Coronary artery (tissue), 2 donors: ENCODE data around the gene GOT1.

Experiments
- DNase-seq: peaks from one replicate; pipeline ENCODE4 v3.0.0-alpha.2; 2017; ENCODE audit warnings: low spot score
- H3K27ac ChIP-seq, 2 donors: fragments of 200-600 bp; sonication (generic); one replicate each; pipeline ENCODE4 v1.5.1; 2016 to 2019
- H3K4me3 ChIP-seq: fragments of 200-600 bp; sonication (generic); 2 replicates; pipeline ENCODE4 v1.5.1; 2016; ENCODE audit warnings: mild to moderate bottlenecking, moderate library complexity
- TF ChIP-seq, protein P1 (sequence below): fragments of 200-600 bp; sonication (generic); IDR thresholded peaks from one replicate; pipeline ENCODE4 v1.5.1; 2019; ENCODE audit warnings: antibody characterized with exemption

Gene GOT1

DNA sequence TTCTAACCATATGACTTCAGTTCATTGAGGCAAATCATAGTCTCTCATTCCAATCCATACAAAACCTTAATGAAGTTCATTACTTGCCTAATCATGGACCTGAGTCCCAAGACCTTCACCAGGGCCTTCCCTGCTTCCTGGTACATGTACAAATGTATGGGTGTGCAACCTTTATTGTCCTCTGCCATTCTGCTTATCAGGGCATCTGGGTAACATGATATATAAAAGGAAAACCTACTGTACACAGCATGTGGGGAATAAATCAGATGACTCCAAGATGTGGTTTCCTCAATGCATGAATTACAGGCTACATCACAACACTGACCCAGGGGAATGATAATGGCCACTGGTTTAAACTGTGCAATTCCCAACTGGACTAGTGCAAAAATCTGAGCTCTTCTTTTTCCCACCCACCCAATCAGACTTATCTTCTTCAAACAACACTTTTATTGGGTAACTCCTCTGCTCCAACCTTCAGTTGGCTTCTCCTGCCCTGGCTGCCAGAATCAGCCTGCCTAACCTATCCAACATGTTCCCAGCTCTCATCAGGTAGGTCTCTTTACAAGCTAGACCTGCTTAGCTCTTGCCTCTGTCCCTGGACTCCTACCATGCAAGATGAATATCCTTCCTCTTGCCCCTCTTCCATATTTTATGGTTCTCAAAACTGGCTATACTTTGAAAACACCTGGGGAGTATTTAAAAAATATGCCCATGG lies 11.4 kb downstream of the GOT1 start:
- TF ChIP-seq, protein P1, sequence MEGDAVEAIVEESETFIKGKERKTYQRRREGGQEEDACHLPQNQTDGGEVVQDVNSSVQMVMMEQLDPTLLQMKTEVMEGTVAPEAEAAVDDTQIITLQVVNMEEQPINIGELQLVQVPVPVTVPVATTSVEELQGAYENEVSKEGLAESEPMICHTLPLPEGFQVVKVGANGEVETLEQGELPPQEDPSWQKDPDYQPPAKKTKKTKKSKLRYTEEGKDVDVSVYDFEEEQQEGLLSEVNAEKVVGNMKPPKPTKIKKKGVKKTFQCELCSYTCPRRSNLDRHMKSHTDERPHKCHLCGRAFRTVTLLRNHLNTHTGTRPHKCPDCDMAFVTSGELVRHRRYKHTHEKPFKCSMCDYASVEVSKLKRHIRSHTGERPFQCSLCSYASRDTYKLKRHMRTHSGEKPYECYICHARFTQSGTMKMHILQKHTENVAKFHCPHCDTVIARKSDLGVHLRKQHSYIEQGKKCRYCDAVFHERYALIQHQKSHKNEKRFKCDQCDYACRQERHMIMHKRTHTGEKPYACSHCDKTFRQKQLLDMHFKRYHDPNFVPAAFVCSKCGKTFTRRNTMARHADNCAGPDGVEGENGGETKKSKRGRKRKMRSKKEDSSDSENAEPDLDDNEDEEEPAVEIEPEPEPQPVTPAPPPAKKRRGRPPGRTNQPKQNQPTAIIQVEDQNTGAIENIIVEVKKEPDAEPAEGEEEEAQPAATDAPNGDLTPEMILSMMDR: no peak
- H3K4me3 ChIP-seq: no peak overlapping the region
- DNase-seq: no peak
- H3K27ac ChIP-seq: no peak overlapping the region

DNA sequence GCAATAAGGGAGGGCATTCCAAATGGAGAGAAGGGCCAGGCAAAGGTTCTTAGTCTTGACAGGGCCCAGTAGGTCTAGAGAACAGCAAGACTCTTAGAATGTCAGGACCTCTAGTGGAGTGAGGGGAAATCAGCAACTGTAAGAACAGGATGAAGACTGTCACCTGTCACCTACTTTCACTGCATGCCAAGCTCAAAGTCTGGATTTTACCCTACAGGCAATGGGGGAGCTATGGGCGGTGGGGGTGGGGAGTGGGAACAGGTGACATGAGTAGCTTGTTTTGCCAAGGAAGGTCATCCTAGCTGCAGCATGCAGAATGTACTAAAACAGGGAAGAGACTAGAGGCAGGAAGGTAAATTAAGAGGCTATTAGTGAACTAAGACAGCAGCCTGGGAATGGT lies 18.3 kb downstream of the GOT1 start:
- no peak for DNase-seq
- Histone ChIP-seq H3K4me3 (no peak overlapping the region), H3K27ac (no peak overlapping the region)
- TF ChIP-seq, protein P1: no peak

DNA sequence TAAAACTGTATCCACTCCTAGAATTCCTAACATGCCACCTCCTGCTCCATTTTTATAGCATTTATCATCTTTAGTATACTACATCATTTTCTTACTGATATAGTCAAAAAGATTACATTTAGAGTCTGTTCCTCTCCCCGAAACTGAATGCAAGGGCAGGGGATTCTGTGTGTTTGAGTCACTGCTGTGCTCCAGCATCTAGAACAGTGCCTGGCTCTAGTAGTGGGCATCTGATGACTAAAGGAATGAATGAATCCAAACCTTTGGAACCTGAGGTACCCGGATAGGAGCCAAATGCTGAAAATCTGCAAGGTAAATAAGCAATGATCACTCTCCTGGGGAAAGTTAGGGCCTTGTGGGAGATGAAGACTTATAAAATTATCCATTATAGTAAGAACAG lies 18.9 kb downstream of the GOT1 start:
- Histone ChIP-seq H3K4me3 (no peak overlapping the region), H3K27ac (no peak overlapping the region)
- TF ChIP-seq, protein P1: no peak
- DNase-seq: no peak

DNA sequence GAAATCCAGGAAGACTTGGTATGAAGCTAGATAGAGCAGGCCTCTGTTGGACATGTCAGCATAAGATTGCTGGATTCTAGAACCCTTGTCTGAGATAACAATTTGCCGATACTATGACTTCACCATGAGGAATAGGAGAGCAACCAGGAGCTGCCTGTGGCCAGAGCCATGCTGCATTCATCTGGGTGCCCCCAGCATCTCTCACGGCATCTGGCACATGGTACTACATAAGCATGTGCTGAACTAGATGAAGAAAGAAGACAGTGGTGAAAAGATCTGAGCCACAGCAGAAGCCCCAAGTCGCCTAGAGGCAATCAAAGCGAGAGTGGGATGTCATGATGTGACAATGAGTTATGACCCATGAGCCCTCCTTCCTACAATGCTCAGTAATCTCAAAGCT lies 19.5 kb downstream of the GOT1 start:
- no peak overlapping the region for H3K27ac ChIP-seq
- no peak for DNase-seq
- TF ChIP-seq, protein P1: no peak
- H3K4me3 ChIP-seq: no peak overlapping the region

DNA sequence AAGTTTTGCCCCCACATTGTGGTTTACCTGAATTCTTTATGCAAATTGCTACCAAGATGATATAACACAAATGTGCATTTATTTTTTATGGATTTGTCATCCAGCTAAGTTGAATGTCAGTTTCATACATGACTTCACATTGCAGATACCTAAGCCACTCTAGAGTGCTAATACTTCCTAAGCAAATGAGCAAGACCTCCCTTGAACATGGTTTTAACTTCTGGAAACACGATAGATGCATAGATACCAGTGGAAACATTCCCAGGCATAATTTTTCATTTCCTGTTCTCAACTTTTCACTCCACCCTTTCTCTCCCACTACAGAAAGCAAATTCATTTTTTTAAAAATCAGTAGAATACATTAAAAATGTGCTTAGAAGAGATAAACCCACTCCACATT lies 20.3 kb downstream of the GOT1 start:
- no peak for DNase-seq
- TF ChIP-seq, protein P1: no peak
- Histone ChIP-seq H3K27ac (no peak overlapping the region), H3K4me3 (no peak overlapping the region)

DNA sequence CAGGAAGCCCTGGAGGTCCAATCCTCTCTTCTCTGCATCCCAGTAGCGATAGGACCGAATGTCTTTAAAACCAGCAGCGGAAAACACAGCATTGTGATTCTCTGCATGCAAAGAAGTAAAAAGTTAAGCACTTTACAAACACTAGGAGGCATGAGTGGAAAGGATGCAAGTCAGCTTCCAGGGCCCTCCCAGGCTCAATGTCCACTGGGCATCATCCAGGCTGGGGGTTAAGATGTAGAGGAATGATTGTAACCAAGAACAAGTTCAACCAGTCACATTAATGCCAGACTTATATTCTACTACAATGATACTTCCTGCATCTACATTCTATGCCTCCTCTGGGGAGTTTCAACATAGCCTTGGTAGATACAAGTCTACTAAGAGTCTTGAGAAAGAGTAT lies 24.3 kb downstream of the GOT1 start:
- no peak overlapping the region for H3K4me3 ChIP-seq
- no peak overlapping the region for H3K27ac ChIP-seq
- DNase-seq: no peak
- TF ChIP-seq, protein P1: no peak

DNA sequence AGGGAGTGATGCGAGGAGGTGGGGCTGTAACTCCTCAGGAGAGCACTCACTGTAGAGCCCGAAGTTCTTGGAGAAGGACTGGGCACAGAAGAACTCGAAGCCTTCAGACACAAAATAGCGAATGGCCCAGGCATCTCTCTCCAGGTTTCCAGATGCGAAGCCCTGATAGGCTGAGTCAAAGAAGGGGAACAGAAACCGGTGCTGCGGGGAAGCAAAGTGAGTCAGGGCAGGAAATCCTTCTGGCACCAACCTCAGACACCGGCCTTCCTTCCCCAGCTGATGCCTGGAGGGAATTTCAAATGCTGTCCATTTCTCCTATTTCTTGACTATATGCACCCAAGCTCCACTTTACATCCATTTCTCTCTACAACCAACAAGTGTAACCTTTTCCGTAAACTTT lies 26.8 kb downstream of the GOT1 start:
- TF ChIP-seq, protein P1: no peak
- Histone ChIP-seq H3K27ac (no peak overlapping the region), H3K4me3 (no peak overlapping the region)
- no peak for DNase-seq
